Liver (tissue), 9 donors: Measurements from ENCODE around the gene ENKD1. TPM values are rescaled to one million over a fixed set of nuclear protein-coding genes. Genes with fewer than 3 reads are reported as not detected.

Experiments used
- DNase-seq: peaks from one replicate; pipeline ENCODE4 v3.0.0-alpha.2; 2017; ENCODE audit warnings: low spot score
- H3K27ac ChIP-seq, 2 donors: one replicate each; pipeline ENCODE4 v1.7.0; 2013; ENCODE audit warnings: inconsistent platforms in 2 of 2, low read length in 2 of 2, control low read depth in 1 of 2, low read depth in 1 of 2, mild to moderate bottlenecking in 1 of 2
- H3K27me3 ChIP-seq, 4 donors: one replicate each; pipeline versions ENCODE4 v1.6.1 to v1.7.0; 2013; ENCODE audit warnings: low read length in 3 of 4, inconsistent platforms in 1 of 4, mild to moderate bottlenecking in 1 of 4, moderate library complexity in 1 of 4; ENCODE audit not compliant: control insufficient read depth in 4 of 4, insufficient read depth in 4 of 4
- H3K36me3 ChIP-seq, 4 donors: one replicate each; pipeline versions ENCODE4 v1.6.1 to v1.7.0; 2013; ENCODE audit warnings: low read length in 3 of 4, mild to moderate bottlenecking in 3 of 4, low read depth in 1 of 4, moderate library complexity in 1 of 4; ENCODE audit not compliant: control insufficient read depth in 4 of 4, insufficient read depth in 3 of 4
- H3K4me1 ChIP-seq, 4 donors: one replicate each; pipeline versions ENCODE4 v1.6.1 to v1.7.0; 2013; ENCODE audit warnings: low read length in 3 of 4, mild to moderate bottlenecking in 3 of 4, moderate library complexity in 1 of 4; ENCODE audit not compliant: control insufficient read depth in 4 of 4, insufficient read depth in 4 of 4
- H3K4me3 ChIP-seq, 3 donors: one replicate each; pipeline versions ENCODE4 v1.6.1 to v1.7.0; 2013; ENCODE audit warnings: low read length in 3 of 3, control low read depth in 1 of 3, low read depth in 1 of 3, mild to moderate bottlenecking in 1 of 3
- H3K9ac ChIP-seq, 2 donors: one replicate each; pipeline ENCODE4 v1.7.0; 2013; ENCODE audit warnings: low read length in 2 of 2, mild to moderate bottlenecking in 2 of 2, moderate library complexity in 2 of 2, control low read depth in 1 of 2, low read depth in 1 of 2
- H3K9me3 ChIP-seq, 4 donors: one replicate each; pipeline versions ENCODE4 v1.6.1 to v1.7.0; 2013; ENCODE audit warnings: low read length in 3 of 4; ENCODE audit not compliant: control insufficient read depth in 4 of 4
- CTCF ChIP-seq: fragments of 150-350 bp; IDR thresholded peaks from 2 replicates; pipeline ENCODE4 v1.5.1; 2017; ENCODE audit warnings: improper control_type of control experiment, low read depth, low read length; ENCODE audit not compliant: missing input control
- EGR1 ChIP-seq, 2 donors: IDR thresholded peaks; 2 replicates each; pipeline ENCODE4 v1.6.1; 2016 to 2018; ENCODE audit warnings: antibody characterized with exemption in 2 of 2, low read depth in 2 of 2
- FOXA1 ChIP-seq: IDR thresholded peaks from 2 replicates; pipeline ENCODE4 v1.6.1; 2016; ENCODE audit warnings: antibody characterized with exemption
- GABPA ChIP-seq, 2 donors: IDR thresholded peaks in 1 of 2; conservative IDR thresholded peaks in 1 of 2; 2 replicates each; pipeline ENCODE4 v1.6.1; 2016; ENCODE audit warnings: antibody characterized with exemption in 2 of 2, mild to moderate bottlenecking in 1 of 2, moderate library complexity in 1 of 2
- HNF4G ChIP-seq: IDR thresholded peaks from 2 replicates; pipeline ENCODE4 v1.6.1; 2016; ENCODE audit warnings: antibody characterized with exemption
- JUND ChIP-seq, 2 donors: IDR thresholded peaks; 2 replicates each; pipeline ENCODE4 v1.6.1; 2016; ENCODE audit warnings: antibody characterized with exemption in 2 of 2
- MAX ChIP-seq: IDR thresholded peaks from 2 replicates; pipeline ENCODE4 v1.6.1; 2016; ENCODE audit warnings: antibody characterized with exemption
- NR2F2 ChIP-seq: IDR thresholded peaks from 2 replicates; pipeline ENCODE4 v1.6.1; 2016; ENCODE audit warnings: antibody characterized with exemption
- RAD21 ChIP-seq, 2 donors: IDR thresholded peaks; 2 replicates each; pipeline ENCODE4 v1.6.1; 2016; ENCODE audit warnings: antibody characterized with exemption in 2 of 2, mild to moderate bottlenecking in 2 of 2
- RXRA ChIP-seq, 2 donors: IDR thresholded peaks; 2 replicates each; pipeline ENCODE4 v1.6.1; 2017 to 2018; ENCODE audit warnings: antibody characterized with exemption in 2 of 2, mild to moderate bottlenecking in 1 of 2
- SP1 ChIP-seq: IDR thresholded peaks from 2 replicates; pipeline ENCODE4 v1.6.1; 2018; ENCODE audit warnings: antibody characterized with exemption, mild to moderate bottlenecking
- TAF1 ChIP-seq: conservative IDR thresholded peaks from 2 replicates; pipeline ENCODE4 v1.6.1; 2016; ENCODE audit warnings: antibody characterized with exemption, mild to moderate bottlenecking
- YY1 ChIP-seq: IDR thresholded peaks from 2 replicates; pipeline ENCODE4 v1.6.1; 2016; ENCODE audit warnings: antibody characterized with exemption, mild to moderate bottlenecking
- WGBS: extraction: QIAGEN DNeasy Blood & Tissue Kit; methylation state at CpG from one replicate; pipeline ENCODE4 v1.1.7; 2013; 5-methylcytosine and 5-hydroxymethylcytosine counted together
- polyA plus RNA-seq, 2 donors: library from polyadenylated mRNA; stranded (reverse) in 1 of 2; unstranded in 1 of 2; fragments of 200-250 nt in 1 of 2; fragments of >200 nt in 1 of 2; fragmentation: Nextera tagmentation in 1 of 2; extraction: Ambion mirVana in 1 of 2; gene quantifications; one replicate each; pipeline versions ENCODE4 v1.2.1 to v1.2.3, GENCODE V29; 2013 to 2015
- total RNA-seq, 2 donors: library from RNA; depleted of rRNA; stranded (reverse); fragments of >200 nt; gene quantifications; one replicate each; pipeline ENCODE4 v1.2.3, GENCODE V29; 2014
- TF ChIP-seq, protein P1 (sequence below): IDR thresholded peaks from 2 replicates; pipeline ENCODE4 v1.6.1; 2016; ENCODE audit warnings: antibody characterized with exemption, mild to moderate bottlenecking
- TF ChIP-seq, protein P2 (sequence below): IDR thresholded peaks from 2 replicates; pipeline ENCODE4 v1.6.1; 2016; ENCODE audit warnings: antibody characterized with exemption
- TF ChIP-seq, protein P3 (sequence below): IDR thresholded peaks from 2 replicates; pipeline ENCODE4 v1.6.1; 2016; ENCODE audit warnings: antibody characterized with exemption
- donor health status: healthy.
- donor health status: healthy.
- donor health status: healthy.
- donor health status: healthy.
- donor health status: healthy.

The ENKD1 gene
- total and polyA plus RNA-seq, 4 donors: 2.6 to 7.8 (median 4.7) TPM

GRCh38 chr16:67667453-67667816, 885 bp upstream of the ENKD1 start:
- Histone ChIP-seq H3K9ac (peak overlapping the region; percentile 62 to 86), H3K27me3 (no peaks in the 10 kb centered on the region), H3K27ac (peak overlapping the region; percentile 92 to 94), H3K4me3 (peak overlapping the region; percentile 57 to 80 (median 70)), H3K4me1 (peaks cover 16 to 61% (median 43%) of the 10 kb centered on the region in 4 donors), H3K9me3 (no peaks in the 10 kb centered on the region), H3K36me3 (no peaks in the 10 kb centered on the region)
- DNase-seq: no peak
- no peak for TF ChIP-seq RAD21 (IDR thresholded peaks at IDR 0.05)
- 41% methylated on average over 10 of the region's 10 CpGs for WGBS

GRCh38 chr16:67666032-67666551, 458 bp downstream of the ENKD1 start:
- no peaks in the 10 kb centered on the region for H3K27me3 ChIP-seq
- no peaks in the 10 kb centered on the region for H3K36me3 ChIP-seq
- peak overlapping the region; percentile 92 to 94 for H3K27ac ChIP-seq
- H3K4me3 ChIP-seq: peak overlapping the region in 2 of 3 donors; percentile 57 to 80
- WGBS: 2% methylated on average over 46 of the region's 46 CpGs
- no peak for TF ChIP-seq NR2F2
- TF ChIP-seq, protein P1, sequence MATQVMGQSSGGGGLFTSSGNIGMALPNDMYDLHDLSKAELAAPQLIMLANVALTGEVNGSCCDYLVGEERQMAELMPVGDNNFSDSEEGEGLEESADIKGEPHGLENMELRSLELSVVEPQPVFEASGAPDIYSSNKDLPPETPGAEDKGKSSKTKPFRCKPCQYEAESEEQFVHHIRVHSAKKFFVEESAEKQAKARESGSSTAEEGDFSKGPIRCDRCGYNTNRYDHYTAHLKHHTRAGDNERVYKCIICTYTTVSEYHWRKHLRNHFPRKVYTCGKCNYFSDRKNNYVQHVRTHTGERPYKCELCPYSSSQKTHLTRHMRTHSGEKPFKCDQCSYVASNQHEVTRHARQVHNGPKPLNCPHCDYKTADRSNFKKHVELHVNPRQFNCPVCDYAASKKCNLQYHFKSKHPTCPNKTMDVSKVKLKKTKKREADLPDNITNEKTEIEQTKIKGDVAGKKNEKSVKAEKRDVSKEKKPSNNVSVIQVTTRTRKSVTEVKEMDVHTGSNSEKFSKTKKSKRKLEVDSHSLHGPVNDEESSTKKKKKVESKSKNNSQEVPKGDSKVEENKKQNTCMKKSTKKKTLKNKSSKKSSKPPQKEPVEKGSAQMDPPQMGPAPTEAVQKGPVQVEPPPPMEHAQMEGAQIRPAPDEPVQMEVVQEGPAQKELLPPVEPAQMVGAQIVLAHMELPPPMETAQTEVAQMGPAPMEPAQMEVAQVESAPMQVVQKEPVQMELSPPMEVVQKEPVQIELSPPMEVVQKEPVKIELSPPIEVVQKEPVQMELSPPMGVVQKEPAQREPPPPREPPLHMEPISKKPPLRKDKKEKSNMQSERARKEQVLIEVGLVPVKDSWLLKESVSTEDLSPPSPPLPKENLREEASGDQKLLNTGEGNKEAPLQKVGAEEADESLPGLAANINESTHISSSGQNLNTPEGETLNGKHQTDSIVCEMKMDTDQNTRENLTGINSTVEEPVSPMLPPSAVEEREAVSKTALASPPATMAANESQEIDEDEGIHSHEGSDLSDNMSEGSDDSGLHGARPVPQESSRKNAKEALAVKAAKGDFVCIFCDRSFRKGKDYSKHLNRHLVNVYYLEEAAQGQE: no peak
- no peak for TF ChIP-seq TAF1
- TF ChIP-seq EGR1 (IDR thresholded peaks at IDR 0.05; ENCODE audit: low read depth in 2 of 2): no peak
- H3K9ac ChIP-seq: peak overlapping the region in 1 of 2 donors; percentile 6
- DNase-seq: no peak
- H3K9me3 ChIP-seq: no peaks in the 10 kb centered on the region
- peaks cover 18 to 72% (median 49%) of the 10 kb centered on the region in 4 donors for H3K4me1 ChIP-seq

DNA sequence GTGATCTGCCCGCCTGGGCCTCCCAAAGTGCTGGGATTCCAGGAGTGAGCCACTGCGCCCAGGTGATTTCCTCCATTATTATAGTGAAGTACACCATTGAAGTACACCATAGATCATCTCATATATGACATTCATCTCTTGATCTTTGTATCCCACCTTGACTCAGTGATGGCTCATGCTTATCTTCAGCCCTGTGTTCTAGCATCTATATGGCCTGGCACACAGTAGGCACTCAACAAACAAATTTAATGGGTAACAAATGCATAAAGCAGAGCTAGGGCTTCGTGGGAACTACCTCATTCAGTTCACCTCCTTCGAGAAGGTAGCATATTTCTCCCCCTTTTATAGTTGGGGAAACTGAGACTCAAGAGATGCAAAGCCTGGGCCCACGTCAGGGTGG, 952 bp downstream of the ENKD1 start:
- H3K36me3 ChIP-seq: no peaks in the 10 kb centered on the region
- no peaks in the 10 kb centered on the region for H3K9me3 ChIP-seq
- peaks cover 21 to 74% (median 51%) of the 10 kb centered on the region in 4 donors for H3K4me1 ChIP-seq
- no peaks in the 10 kb centered on the region for H3K27me3 ChIP-seq
- peak overlapping the region in 1 of 3 donors; percentile 80 for H3K4me3 ChIP-seq
- no peak for DNase-seq
- H3K27ac ChIP-seq: no peak overlapping the region
- H3K9ac ChIP-seq: peak overlapping the region in 1 of 2 donors; percentile 6
- 77% methylated on average over 5 of the region's 5 CpGs for WGBS
- TF ChIP-seq EGR1 (IDR thresholded peaks at IDR 0.05; ENCODE audit: low read depth in 2 of 2): no peak
- TF ChIP-seq TAF1: no peak
- TF ChIP-seq, protein P2, sequence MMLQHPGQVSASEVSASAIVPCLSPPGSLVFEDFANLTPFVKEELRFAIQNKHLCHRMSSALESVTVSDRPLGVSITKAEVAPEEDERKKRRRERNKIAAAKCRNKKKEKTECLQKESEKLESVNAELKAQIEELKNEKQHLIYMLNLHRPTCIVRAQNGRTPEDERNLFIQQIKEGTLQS: no peak
- TF ChIP-seq GABPA (IDR thresholded peaks at IDR 0.05 in 1 of 2, conservative IDR thresholded peaks at IDR 0.05 in 1 of 2): no peak
- no peak for TF ChIP-seq YY1
- TF ChIP-seq CTCF: no peak
- no peak for TF ChIP-seq HNF4G
- TF ChIP-seq NR2F2: no peak
- no peak for TF ChIP-seq FOXA1
- TF ChIP-seq, protein P3, sequence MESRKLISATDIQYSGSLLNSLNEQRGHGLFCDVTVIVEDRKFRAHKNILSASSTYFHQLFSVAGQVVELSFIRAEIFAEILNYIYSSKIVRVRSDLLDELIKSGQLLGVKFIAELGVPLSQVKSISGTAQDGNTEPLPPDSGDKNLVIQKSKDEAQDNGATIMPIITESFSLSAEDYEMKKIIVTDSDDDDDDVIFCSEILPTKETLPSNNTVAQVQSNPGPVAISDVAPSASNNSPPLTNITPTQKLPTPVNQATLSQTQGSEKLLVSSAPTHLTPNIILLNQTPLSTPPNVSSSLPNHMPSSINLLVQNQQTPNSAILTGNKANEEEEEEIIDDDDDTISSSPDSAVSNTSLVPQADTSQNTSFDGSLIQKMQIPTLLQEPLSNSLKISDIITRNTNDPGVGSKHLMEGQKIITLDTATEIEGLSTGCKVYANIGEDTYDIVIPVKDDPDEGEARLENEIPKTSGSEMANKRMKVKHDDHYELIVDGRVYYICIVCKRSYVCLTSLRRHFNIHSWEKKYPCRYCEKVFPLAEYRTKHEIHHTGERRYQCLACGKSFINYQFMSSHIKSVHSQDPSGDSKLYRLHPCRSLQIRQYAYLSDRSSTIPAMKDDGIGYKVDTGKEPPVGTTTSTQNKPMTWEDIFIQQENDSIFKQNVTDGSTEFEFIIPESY: no peak
- TF ChIP-seq MAX: no peak
- no peak for TF ChIP-seq JUND (IDR thresholded peaks at IDR 0.05)
- TF ChIP-seq, protein P1: no peak
- no peak for TF ChIP-seq RAD21 (IDR thresholded peaks at IDR 0.05)
- no peak for TF ChIP-seq SP1
- TF ChIP-seq RXRA (IDR thresholded peaks at IDR 0.05): no peak
